Spleen (tissue), 7 donors: ENCODE data around the gene RFC4.

Experiments used
- CTCF ChIP-seq, 11 experiments: fragments of 200-600 bp in 7 of 11; fragments of 450-650 bp in 4 of 11; sonication (generic) in 4 of 11; IDR thresholded peaks in 8 of 11; conservative IDR thresholded peaks in 3 of 11; 1 replicate in 7 of 11; 2 replicates in 4 of 11; pipeline versions ENCODE4 v1.4.0 to v1.8.0; 2016 to 2021; ENCODE audit warnings: antibody characterized with exemption in 11 of 11, inconsistent platforms in 4 of 11, mild to moderate bottlenecking in 1 of 11
- POLR2A ChIP-seq, 3 donors: fragments of 450-650 bp; IDR thresholded peaks; one replicate each; pipeline ENCODE4 v1.5.1; 2017; ENCODE audit warnings: antibody characterized with exemption in 3 of 3, mild to moderate bottlenecking in 1 of 3
- POLR2AphosphoS5 ChIP-seq, 3 donors: sonication (generic); formaldehyde crosslinking; IDR thresholded peaks; one replicate each; pipeline ENCODE4 v1.5.1; 2017; ENCODE audit warnings: antibody characterized with exemption in 3 of 3
- donor health status: DM: no; HTN: no; CAD: no; lungs with moderate emphysema.
- donor health status: DM: no; HTN: no; CAD: no.
- donor health status: DM: no; HTN: no; CAD: no.

- TF ChIP-seq CTCF (IDR thresholded peaks at IDR 0.05 in 8 of 11, conservative IDR thresholded peaks at IDR 0.05 in 3 of 11) (no peak), POLR2AphosphoS5 (IDR thresholded peaks at IDR 0.05) (peak; percentile 80 to 87 (median 86)), POLR2A (IDR thresholded peaks at IDR 0.05) (no peak)
Measured at GRCh38 chr3:186826976-186827857, 20.9 kb upstream of the RFC4 start.
